Activated CD4-positive, alpha-beta T cell treated with anti-CD3 and anti-CD28 coated beads for 48 hours (primary cell): ENCODE data around the gene MYH16.
A peak's percentile ranks its signal among the peaks of the same experiment; 100 is the strongest.
"Not testable (repeated sequence)": the region's sequence is repeated elsewhere in the genome, so short reads cannot be mapped to it uniquely, and the experiment has no call there.

ENCODE experiments used
- DNase-seq: peaks from one replicate; pipeline ENCODE4 v3.0.0-alpha.2; 2020

The MYH16 gene

GRCh38 chr7:99272476-99273045 is at the start of gene MYH16:
MYH16 (plus strand) TSS chr7:99272839.
- no peak for DNase-seq

GRCh38 chr7:99224263-99224898 is 48.3 kb upstream of the MYH16 start:
- DNase-seq, result peak; percentile 33

DNA sequence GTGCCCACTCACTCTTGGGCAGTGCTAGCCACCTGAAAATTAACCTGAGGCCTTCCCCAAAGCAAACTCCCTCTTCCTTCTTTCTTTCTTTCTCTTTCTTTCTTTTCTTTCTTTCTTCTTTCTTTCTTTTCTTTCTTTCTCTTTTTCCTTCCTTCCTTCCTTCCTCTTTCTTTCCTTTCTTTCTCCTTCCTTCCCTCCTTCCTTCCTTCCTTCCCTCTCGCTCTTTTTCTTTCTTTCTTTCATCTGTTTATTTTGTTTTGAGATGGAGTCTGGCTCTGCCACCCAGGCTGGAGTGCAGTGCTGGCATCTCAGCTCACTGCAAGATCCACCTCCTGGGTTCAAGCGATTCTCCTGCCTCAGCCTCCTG is 47.8 kb upstream of the MYH16 start:
- no peak for DNase-seq

GRCh38 chr7:99229234-99229633 is 43.4 kb upstream of the MYH16 start:
- no peak for DNase-seq

DNA sequence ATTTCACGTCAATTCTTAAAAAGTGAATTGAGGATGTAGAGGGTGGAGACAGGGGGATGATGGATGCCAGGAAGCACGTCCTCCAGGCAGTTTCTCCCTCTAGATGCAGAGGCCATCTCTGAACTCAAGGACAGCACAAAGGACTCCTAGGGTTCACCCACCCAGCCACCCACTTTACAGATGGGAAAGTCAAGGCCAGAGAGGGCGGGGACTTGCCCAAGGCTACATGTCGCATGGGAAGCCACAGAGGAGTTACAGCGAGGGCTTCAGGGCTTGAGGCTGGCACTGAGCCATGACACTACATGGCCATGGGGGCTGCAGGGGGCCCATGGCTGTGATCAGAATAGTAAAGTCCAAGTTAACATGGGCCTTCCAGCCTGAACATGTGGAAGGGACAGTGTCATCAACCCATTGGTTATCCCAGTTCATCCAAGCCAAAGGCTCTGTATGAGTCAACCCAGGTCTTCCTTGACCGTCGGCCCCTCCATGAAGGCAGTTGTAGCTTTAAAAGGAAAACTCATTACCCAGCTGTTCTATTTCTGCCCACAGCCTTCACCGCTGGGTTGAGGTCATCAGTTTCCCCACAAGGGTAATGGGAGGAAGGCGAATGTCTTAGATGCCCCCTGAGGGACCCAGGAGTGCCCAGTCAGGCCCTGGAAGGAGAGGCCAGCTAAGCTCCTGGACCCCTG is 40.4 kb upstream of the MYH16 start:
- no peak for DNase-seq

GRCh38 chr7:99232955-99233354 is 39.7 kb upstream of the MYH16 start:
- DNase-seq, result not testable (repeated sequence)

GRCh38 chr7:99234185-99234584 is 38.5 kb upstream of the MYH16 start:
- DNase-seq, result no peak

GRCh38 chr7:99235925-99236324 is 36.7 kb upstream of the MYH16 start:
- DNase-seq, result no peak

- not testable (repeated sequence) for DNase-seq
Observed at GRCh38 chr7:99237876-99238275, 34.8 kb upstream of the MYH16 start.

DNA sequence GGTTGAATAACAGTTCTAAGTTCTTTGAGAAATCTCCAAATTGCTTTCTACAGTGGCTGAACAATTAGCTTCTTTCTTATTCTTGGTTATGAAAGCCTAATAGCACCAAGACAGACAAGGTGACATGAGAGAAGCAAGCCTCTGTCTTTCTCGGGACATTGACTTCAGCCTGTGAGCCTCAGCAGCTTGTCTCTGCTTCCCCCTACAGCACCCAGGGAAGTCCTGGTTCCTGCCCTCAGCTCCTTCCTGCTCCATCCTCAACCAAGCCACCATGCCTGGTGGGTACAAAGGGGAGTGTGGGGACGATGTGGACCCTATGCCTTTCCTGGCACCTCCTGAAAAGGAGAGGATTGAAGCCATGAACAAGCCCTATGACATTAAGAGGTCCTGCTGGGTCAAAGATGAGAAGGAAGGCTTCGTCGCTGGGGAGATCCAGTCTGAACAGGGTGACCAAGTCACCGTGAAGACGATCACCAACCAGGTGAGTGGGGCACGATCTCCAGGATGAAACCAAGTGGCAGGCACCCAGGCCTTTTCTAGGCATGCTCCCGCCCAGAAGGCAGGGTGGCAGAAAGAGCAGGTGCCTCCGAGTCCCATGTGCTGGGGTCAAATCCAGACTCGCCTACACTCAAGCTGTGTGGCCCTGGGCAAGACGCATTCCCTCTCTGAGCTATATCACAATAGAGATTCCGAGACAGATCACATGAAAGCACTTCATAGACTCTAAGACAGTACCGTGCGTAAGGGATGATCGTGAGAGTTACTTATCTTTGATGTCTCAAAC is 33.9 kb upstream of the MYH16 start:
- DNase-seq, result no peak

GRCh38 chr7:99242682-99243081 is 30.0 kb upstream of the MYH16 start:
- DNase-seq, result no peak

DNA sequence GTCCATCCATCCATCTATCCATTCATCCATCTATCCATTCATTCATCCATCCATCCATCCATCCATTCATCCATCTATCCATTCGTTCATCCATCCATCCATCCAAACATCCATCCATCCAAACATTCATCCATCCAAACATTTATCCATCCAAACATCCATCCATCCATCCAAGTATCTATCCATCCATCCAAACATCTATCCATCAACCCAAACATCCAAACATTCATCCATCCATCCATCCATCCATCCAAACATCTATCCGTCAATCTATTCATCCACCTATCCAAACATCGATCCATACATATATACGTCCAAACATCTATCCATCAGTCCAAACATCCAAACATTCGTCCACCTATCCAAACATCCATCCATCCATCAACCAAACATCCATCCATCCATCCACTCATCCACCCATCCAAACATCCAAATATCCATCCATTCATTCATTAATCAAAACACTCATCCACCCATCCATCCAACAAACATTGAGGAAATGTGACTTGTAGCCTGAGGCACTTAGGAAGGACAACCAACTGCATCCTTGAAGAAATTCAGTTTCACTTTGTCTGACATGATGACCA is 28.8 kb upstream of the MYH16 start:
- no peak for DNase-seq

GRCh38 chr7:99244939-99245338 is 27.7 kb upstream of the MYH16 start:
- DNase-seq, result no peak

DNA sequence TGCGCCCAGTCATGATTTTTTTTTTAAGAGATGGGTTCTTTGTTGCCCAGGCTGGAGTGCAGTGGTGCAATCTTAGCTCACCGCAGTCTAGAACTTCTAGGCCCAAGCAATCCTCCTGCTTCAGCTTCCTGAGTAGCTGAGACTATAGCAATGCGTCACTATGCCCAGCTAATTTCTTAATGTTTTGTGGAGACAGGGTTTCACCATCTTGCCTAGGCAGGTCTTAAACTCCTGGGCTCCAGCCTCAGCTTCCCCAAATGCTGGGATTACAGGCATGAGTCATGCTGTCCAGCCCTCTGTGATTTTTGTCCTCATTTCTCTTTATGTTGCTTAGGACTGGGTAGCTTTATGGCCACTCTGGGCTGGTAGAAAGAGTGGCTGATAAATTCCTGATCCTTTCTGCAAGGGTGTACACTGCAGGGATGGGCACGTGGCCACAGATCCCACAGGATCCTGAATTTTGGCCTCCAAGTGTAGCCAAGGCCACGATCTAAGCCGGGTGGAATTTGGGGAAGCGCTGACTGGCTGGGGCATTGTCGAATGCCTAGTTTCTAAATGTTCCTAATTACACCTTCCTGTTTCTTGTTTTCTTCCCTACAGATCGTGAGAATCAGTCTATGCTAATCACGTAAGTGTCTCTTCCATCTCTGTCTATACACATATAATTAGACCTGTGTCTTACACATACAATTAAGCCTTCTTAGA is 24.1 kb upstream of the MYH16 start:
- no peak for DNase-seq

DNA sequence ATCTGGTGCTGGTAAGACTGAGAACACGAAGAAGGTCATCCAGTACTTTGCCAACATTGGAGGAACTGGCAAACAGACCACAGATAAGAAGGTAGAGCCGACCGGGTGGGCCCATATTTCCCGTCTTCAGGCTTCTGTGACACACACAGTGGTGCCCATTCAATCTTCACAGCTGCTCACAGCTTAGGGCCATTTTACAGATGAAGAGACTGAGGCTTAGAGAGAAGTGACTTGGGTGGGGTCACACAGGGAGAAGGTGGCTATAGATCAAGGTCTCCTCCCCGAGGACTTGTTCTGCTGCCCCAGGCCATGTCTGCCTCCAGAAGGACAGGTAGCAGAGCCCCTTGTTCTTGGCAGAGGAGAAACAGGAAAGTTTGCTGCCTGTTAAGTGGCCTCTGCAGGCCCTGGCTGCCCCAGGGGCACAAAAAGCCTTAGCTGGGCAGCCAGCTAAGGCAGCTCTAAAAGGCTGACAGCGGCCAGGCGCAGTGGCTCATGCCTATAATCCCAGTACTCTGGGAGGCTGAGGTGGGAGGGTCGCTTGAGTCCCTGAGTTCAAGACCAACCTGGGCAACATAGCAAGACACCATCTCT is 22.6 kb upstream of the MYH16 start:
- DNase-seq, result no peak

- no peak for DNase-seq
Observed at GRCh38 chr7:99252166-99252895, 20.3 kb upstream of the MYH16 start.

GRCh38 chr7:99253369-99253768 is 19.3 kb upstream of the MYH16 start:
- no peak for DNase-seq

DNA sequence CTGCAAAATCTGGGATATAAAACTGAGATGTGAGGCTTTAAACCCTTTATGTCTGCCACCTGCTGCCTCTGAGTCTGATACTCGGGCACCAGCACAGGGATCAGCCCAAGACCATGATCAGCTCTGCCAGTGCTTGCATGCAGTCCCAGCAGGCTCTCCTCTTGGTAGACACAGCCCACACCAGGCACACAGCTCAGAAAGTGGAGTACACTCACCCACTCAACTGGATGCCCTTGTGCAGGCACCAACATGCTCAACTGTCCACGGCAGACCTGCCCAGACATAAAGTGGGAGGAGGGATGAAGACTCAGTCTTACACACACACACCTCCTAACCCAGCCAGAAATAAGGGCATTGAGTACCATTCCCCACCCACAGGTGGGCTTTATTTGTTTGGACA is 18.2 kb upstream of the MYH16 start:
- no peak for DNase-seq

DNA sequence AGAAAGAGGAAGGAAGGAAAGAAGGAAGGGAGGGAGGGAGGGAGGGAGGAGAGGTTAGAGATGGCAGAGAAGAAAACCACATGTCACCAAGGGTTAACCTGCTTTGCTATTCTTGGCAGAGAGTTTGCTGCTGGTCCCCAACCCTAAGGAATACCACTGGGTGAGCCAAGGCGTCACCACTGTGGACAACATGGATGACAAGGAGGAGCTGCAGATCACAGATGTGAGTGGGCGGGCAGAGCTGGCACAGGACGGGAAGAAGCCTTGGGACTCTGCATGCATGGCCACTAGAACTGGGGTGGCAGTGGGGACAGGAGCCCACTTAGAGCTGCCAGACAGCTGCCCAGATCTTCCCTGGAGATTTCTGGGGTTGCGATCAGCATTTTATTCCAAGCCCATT is 17.2 kb upstream of the MYH16 start:
- no peak for DNase-seq

DNA sequence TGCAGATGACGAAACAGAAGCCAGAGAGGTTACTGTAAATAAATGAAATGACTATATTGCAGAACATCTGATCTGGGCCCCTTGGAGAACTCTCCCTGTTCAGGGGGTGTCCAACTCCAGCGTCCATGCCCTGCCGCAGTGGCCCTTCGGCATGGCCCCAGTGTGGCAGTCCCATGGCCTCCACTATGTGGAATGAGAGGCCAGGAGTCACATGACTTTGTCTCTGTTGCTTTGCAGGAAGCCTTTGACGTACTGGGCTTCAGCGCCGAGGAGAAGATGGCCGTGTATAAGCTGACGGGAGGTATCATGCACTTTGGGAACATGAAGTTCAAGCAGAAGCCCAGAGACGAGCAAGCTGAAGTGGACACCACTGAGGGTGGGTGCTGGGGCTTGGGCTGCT is 15.6 kb upstream of the MYH16 start:
- DNase-seq, result no peak

DNA sequence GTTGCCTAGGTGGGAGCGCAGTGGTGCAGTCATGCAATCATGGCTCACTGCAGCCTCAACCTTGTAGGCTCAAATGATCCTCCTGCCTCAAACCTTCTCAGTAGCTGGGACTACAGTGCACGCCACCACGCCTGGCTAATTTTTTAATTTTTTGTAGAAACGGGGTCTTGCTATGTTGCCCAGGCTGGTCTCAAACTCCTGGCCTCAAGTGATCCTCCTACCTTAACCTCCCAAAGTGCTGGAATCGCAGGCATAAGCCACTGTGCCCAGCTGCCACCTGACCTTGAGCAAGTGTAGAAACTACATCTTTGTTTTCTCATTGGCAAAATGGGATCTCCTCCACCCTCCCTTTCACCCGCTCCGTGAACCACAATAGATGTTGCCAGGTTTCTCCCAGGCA is 15.0 kb upstream of the MYH16 start:
- no peak for DNase-seq

- no peak for DNase-seq
Observed at GRCh38 chr7:99258501-99258900, 14.1 kb upstream of the MYH16 start.
